IMR-90 (cell line): ENCODE data around the gene TENM4. TPM values are rescaled to one million over a fixed set of nuclear protein-coding genes. Genes with fewer than 3 reads are reported as not detected.
A peak's percentile ranks its signal among the peaks of the same experiment; 100 is the strongest.

Experiments
- ATAC-seq: fragments of 200-7000 bp; cut with Tn5 transposase; 2 replicates; pipeline ENCODE4 v1.9.1; 2020; ENCODE audit warnings: low read depth, mild to moderate bottlenecking, moderate library complexity
- BruUV-seq: library from RNA; stranded (reverse); fragments of 400-500 nt; replicated peaks from 2 replicates; lab custom pipeline; 2021; lab: Mats Ljungman, UMichigan
- CTCF ChIA-PET: fragments of 300-600 bp; formaldehyde crosslinking; extraction: SDS; loops from one replicate; lab custom pipeline; 2021; ENCODE audit warnings: antibody characterized with exemption; lab: Yijun Ruan, JAX
- POLR2A ChIA-PET: fragments of 300-600 bp; sonication (Branson Sonifier 250); formaldehyde crosslinking; loops from one replicate; lab custom pipeline; 2022; ENCODE audit warnings: antibody characterized with exemption; ENCODE audit not compliant: unreplicated experiment; lab: Charles Lee
- DNase-seq: peaks from one replicate; pipeline ENCODE4 v3.0.0; 2013
- H2AFZ ChIP-seq: replicated peaks from 2 replicates; pipeline ENCODE3; 2013; ENCODE audit warnings: low read length, mild to moderate bottlenecking; ENCODE audit not compliant: poor library complexity
- H2AK5ac ChIP-seq: 2 replicates; pipeline ENCODE4 v1.6.1; 2013; ENCODE audit warnings: low read depth, low read length, inconsistent platforms
- H2AK9ac ChIP-seq: replicated peaks from 2 replicates; pipeline ENCODE3; 2013; ENCODE audit warnings: mild to moderate bottlenecking, low read depth, low read length, moderate library complexity; ENCODE audit not compliant: poor library complexity
- H2BK120ac ChIP-seq: 2 replicates; pipeline ENCODE4 v1.6.1; 2013; ENCODE audit warnings: low read depth, low read length, inconsistent platforms
- H2BK15ac ChIP-seq: 3 replicates; pipeline ENCODE4 v1.6.1; 2013; ENCODE audit warnings: low read depth, low read length, inconsistent platforms
- H2BK20ac ChIP-seq: 2 replicates; pipeline ENCODE4 v1.6.1; 2013; ENCODE audit warnings: low read depth, mild to moderate bottlenecking, inconsistent platforms, low read length, moderate library complexity
- H2BK5ac ChIP-seq: 2 replicates; pipeline ENCODE4 v1.6.1; 2013; ENCODE audit warnings: mild to moderate bottlenecking, low read depth, low read length, inconsistent platforms; ENCODE audit not compliant: poor library complexity, severe bottlenecking
- H3K14ac ChIP-seq: replicated peaks from 2 replicates; pipeline ENCODE4 v1.6.1; 2013; ENCODE audit warnings: low read depth, low read length, inconsistent platforms
- H3K18ac ChIP-seq: 2 replicates; pipeline ENCODE4 v1.6.1; 2013; ENCODE audit warnings: low read depth, low read length, control low read depth
- H3K23ac ChIP-seq: 2 replicates; pipeline ENCODE4 v1.6.1; 2013; ENCODE audit warnings: low read depth, low read length, inconsistent platforms
- H3K27ac ChIP-seq: 2 replicates; pipeline ENCODE4 v1.5.1; 2013; ENCODE audit warnings: mild to moderate bottlenecking, control low read depth, low read length; ENCODE audit not compliant: insufficient read depth
- H3K27me3 ChIP-seq: 2 replicates; pipeline ENCODE4 v1.6.1; 2013; ENCODE audit warnings: low read length; ENCODE audit not compliant: control insufficient read depth, insufficient read depth
- H3K36me3 ChIP-seq: 2 replicates; pipeline ENCODE4 v1.6.1; 2013; ENCODE audit warnings: low read length, mixed read lengths; ENCODE audit not compliant: control insufficient read depth, insufficient read depth
- H3K4ac ChIP-seq: 2 replicates; pipeline ENCODE4 v1.6.1; 2013; ENCODE audit warnings: low read depth, low read length, inconsistent platforms
- H3K4me1 ChIP-seq: 2 replicates; pipeline ENCODE4 v1.6.1; 2013; ENCODE audit warnings: low read length, mixed read lengths; ENCODE audit not compliant: control insufficient read depth, insufficient read depth
- H3K4me2 ChIP-seq: 2 replicates; pipeline ENCODE4 v1.6.1; 2013; ENCODE audit warnings: low read depth, mild to moderate bottlenecking, control low read depth, low read length, moderate library complexity
- H3K4me3 ChIP-seq: 2 replicates; pipeline ENCODE4 v1.5.1; 2013; ENCODE audit warnings: low read depth, mild to moderate bottlenecking, control low read depth, low read length, moderate library complexity; ENCODE audit not compliant: insufficient read depth
- H3K56ac ChIP-seq: 2 replicates; pipeline ENCODE4 v1.6.1; 2013; ENCODE audit warnings: low read length, inconsistent platforms; ENCODE audit not compliant: insufficient read depth; ENCODE audit errors: extremely low read depth
- H3K79me1 ChIP-seq, 2 experiments: 2 replicates each; pipeline ENCODE4 v1.6.1; 2013; ENCODE audit warnings: low read length in 2 of 2, inconsistent platforms in 1 of 2, low read depth in 1 of 2
- H3K9ac ChIP-seq: 2 replicates; pipeline ENCODE4 v1.6.1; 2013; ENCODE audit warnings: low read depth, low read length, control low read depth
- H3K9me1 ChIP-seq: 2 replicates; pipeline ENCODE4 v1.6.1; 2013; ENCODE audit warnings: low read length, inconsistent platforms; ENCODE audit not compliant: insufficient read depth
- H3K9me3 ChIP-seq: 2 replicates; pipeline ENCODE4 v1.6.1; 2013; ENCODE audit warnings: low read length; ENCODE audit not compliant: control insufficient read depth, insufficient read depth
- H4K20me1 ChIP-seq: 2 replicates; pipeline ENCODE4 v1.6.1; 2013; ENCODE audit warnings: low read length, inconsistent platforms; ENCODE audit not compliant: insufficient read depth
- H4K5ac ChIP-seq: 2 replicates; pipeline ENCODE4 v1.6.1; 2013; ENCODE audit warnings: mild to moderate bottlenecking, low read depth, low read length, control low read depth
- H4K8ac ChIP-seq, 2 experiments: 2 replicates each; pipeline ENCODE4 v1.6.1; 2013; ENCODE audit warnings: low read depth in 2 of 2, low read length in 2 of 2, control low read depth in 1 of 2, inconsistent platforms in 1 of 2
- H4K91ac ChIP-seq: 2 replicates; pipeline ENCODE4 v1.6.1; 2013; ENCODE audit warnings: low read depth, low read length, inconsistent platforms; ENCODE audit not compliant: insufficient read depth
- CEBPB ChIP-seq: IDR thresholded peaks from 2 replicates; pipeline ENCODE4 v1.6.1; 2012; ENCODE audit warnings: low read depth, low read length, improper control_type of control experiment
- MAFK ChIP-seq: IDR thresholded peaks from 2 replicates; pipeline ENCODE4 v1.6.1; 2012; ENCODE audit warnings: low read depth, low read length, improper control_type of control experiment
- MAZ ChIP-seq: IDR thresholded peaks from 2 replicates; pipeline ENCODE4 v1.6.1; 2012; ENCODE audit warnings: low read depth, mild to moderate bottlenecking, low read length, improper control_type of control experiment, moderate library complexity, borderline replicate concordance
- WGBS, 2 experiments: methylation state at CpG; one replicate each; pipeline versions ENCODE4 v1.1.5 to v1.1.7; 2013; ENCODE audit warnings: missing lambda C conversion rate in 2 of 2; ENCODE audit not compliant: insufficient read length in 1 of 2; ENCODE audit errors: extremely low coverage in 2 of 2; 5-methylcytosine and 5-hydroxymethylcytosine counted together
- dilution Hi-C: fragments of 300-500 bp; cut with HindIII; formaldehyde crosslinking; loops from one replicate; pipeline ENCODE4 v1.14.3; 2018; ENCODE audit warnings: low sequenced_read_pairs; ENCODE audit not compliant: unreplicated experiment
- in situ Hi-C: fragments of 300-500 bp; cut with MboI; formaldehyde crosslinking; loops from 3 replicates; pipeline ENCODE4 v1.14.3; 2019; ENCODE audit warnings: low sequenced_read_pairs, inconsistent platforms, mixed read lengths
- intact Hi-C: fragments of 100-400 bp; cut with micrococcal nuclease; formaldehyde crosslinking; loops from 2 replicates; pipeline ENCODE4 v1.10.0; 2022
- polyA plus RNA-seq, 3 experiments: library from polyadenylated mRNA; depleted of rRNA; stranded (reverse); fragments of >200 nt; gene quantifications; 2 replicates each; pipeline ENCODE4 v1.2.3, GENCODE V29; 2012; ENCODE audit warnings: low replicate concordance in 1 of 3
- total RNA-seq: library from RNA; depleted of rRNA; stranded (reverse); fragments of >200 nt; gene quantifications from 2 replicates; pipeline ENCODE4 v1.2.3, GENCODE V29; 2012
- TF ChIP-seq, protein P1 (sequence below): fragments of 150-350 bp; IDR thresholded peaks from 2 replicates; pipeline ENCODE4 v1.6.1; 2017; ENCODE audit warnings: mild to moderate bottlenecking, antibody characterized with exemption, low read length, low read depth

TENM4 gene
- total and polyA plus RNA-seq, 2 of the 4 experiments (the other 2 are of a cell fraction), result 7.4 to 9.0 TPM

DNA sequence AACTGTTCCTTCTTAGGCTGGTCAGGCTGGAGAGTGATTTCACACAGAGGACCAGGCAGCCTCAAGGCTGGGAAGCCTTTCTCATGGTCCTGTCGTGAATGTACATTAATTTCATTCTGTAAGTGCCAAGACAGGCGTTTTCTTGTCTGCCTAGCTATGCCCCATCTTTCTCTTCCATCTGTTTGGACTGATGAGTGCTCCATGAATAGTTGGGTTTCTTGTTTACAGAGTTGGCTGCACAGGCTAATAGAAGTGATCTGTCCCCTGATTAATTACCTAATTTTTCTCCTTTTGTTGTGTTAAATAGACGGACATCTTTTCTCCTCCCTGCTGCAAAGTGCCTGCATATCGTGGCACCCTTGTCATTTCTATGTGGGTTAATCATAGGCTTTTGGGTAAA lies 730.4 kb downstream of the TENM4 start:
- DNase-seq (no peak), ATAC-seq (no peak)
- Histone ChIP-seq H3K27me3 (no peaks in the 10 kb centered on the region), H3K79me1 (no peaks in the 10 kb centered on the region), H2BK15ac (no peak overlapping the region), H4K20me1 (no peaks in the 10 kb centered on the region), H2BK20ac (no peak overlapping the region), H3K4me3 (no peak overlapping the region), H2AK9ac (no peak overlapping the region), H2AK5ac (no peak overlapping the region), H3K18ac (no peak overlapping the region), H3K36me3 (peaks cover 6% of the 10 kb centered on the region; the same call in 1 of the 2 replicates), H3K4ac (no peak overlapping the region), H2BK120ac (no peak overlapping the region), H3K56ac (no peak overlapping the region), H3K4me1 (peaks cover 1% of the 10 kb centered on the region; the same call in 1 of the 2 replicates), H3K14ac (no peak overlapping the region), H3K9ac (no peak overlapping the region), H3K9me3 (no peaks in the 10 kb centered on the region), H4K91ac (no peak overlapping the region), H3K4me2 (no peak overlapping the region), H4K5ac (no peak overlapping the region), H2AFZ (peak overlapping the region; percentile 6), H4K8ac (no peak overlapping the region), H3K27ac (no peak overlapping the region), H2BK5ac (no peak overlapping the region), H3K9me1 (no peaks in the 10 kb centered on the region), H3K23ac (no peak overlapping the region)
- WGBS, 2 experiments, result no CpG with 5 or more reads among the region's 4 CpGs
- in situ Hi-C loops (no loop called here), intact Hi-C loops (no loop called here), dilution Hi-C loops (no loop called here)
- ChIA-PET CTCF (no interaction called here), POLR2A (no interaction called here)
- TF ChIP-seq MAZ (no peak), MAFK (no peak), CEBPB (no peak)
- TF ChIP-seq, protein P1, sequence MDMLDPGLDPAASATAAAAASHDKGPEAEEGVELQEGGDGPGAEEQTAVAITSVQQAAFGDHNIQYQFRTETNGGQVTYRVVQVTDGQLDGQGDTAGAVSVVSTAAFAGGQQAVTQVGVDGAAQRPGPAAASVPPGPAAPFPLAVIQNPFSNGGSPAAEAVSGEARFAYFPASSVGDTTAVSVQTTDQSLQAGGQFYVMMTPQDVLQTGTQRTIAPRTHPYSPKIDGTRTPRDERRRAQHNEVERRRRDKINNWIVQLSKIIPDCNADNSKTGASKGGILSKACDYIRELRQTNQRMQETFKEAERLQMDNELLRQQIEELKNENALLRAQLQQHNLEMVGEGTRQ, result no peak
- BruUV-seq, result no TSS peak
